Natural killer cell (primary cell): ENCODE results near the gene SLC22A17. TPM values are rescaled to one million over a fixed set of nuclear protein-coding genes. Genes with fewer than 3 reads are reported as not detected.
"Not testable (repeated sequence)": the region's sequence is repeated elsewhere in the genome, so short reads cannot be mapped to it uniquely, and the experiment has no call there.

Source experiments
- ATAC-seq, 3 donors: fragments of 150-1000 bp in 2 of 3; fragments of 200-7000 bp in 1 of 3; cut with Tn5 transposase; 1 replicate in 1 of 3; 2 replicates in 2 of 3; pipeline ENCODE4 v1.10.0; 2021; ENCODE audit warnings: mild to moderate bottlenecking in 2 of 3, moderate library complexity in 2 of 3
- DNase-seq, 2 donors: peaks; one replicate each; pipeline versions ENCODE4 v3.0.0 to v3.0.0-alpha.2; 2013 to 2021; ENCODE audit warnings: mixed read lengths in 1 of 2
- H3K27ac ChIP-seq: one replicate; pipeline ENCODE4 v1.5.1; 2013; ENCODE audit warnings: mild to moderate bottlenecking, low read length
- H3K27me3 ChIP-seq: one replicate; pipeline ENCODE4 v1.6.1; 2013; ENCODE audit warnings: low read length; ENCODE audit not compliant: control insufficient read depth, insufficient read depth
- H3K36me3 ChIP-seq: one replicate; pipeline ENCODE4 v1.6.1; 2013; ENCODE audit warnings: low read length; ENCODE audit not compliant: control insufficient read depth, insufficient read depth
- H3K4me1 ChIP-seq: one replicate; pipeline ENCODE4 v1.6.1; 2013; ENCODE audit warnings: low read length; ENCODE audit not compliant: control insufficient read depth, insufficient read depth
- H3K4me3 ChIP-seq: one replicate; pipeline ENCODE4 v1.5.1; 2013; ENCODE audit warnings: low read length
- H3K9me3 ChIP-seq: one replicate; pipeline ENCODE4 v1.6.1; 2013; ENCODE audit warnings: low read length; ENCODE audit not compliant: control insufficient read depth, insufficient read depth
- H3K27ac Mint-ChIP-seq, 2 donors: one replicate each; pipeline ENCODE4 v1.8.0; 2022; ENCODE audit warnings: mild to moderate bottlenecking in 2 of 2, mixed read lengths in 2 of 2, moderate library complexity in 1 of 2
- H3K27me3 Mint-ChIP-seq, 2 donors: one replicate each; pipeline ENCODE4 v1.8.0; 2022; ENCODE audit warnings: low read depth in 2 of 2, mixed read lengths in 2 of 2
- H3K36me3 Mint-ChIP-seq: one replicate; pipeline ENCODE4 v1.8.0; 2022; ENCODE audit warnings: mixed read lengths
- H3K4me1 Mint-ChIP-seq, 2 donors: one replicate each; pipeline ENCODE4 v1.8.0; 2022; ENCODE audit warnings: mixed read lengths in 2 of 2
- H3K4me3 Mint-ChIP-seq: one replicate; pipeline ENCODE4 v1.8.0; 2022; ENCODE audit warnings: mild to moderate bottlenecking, moderate library complexity, mixed read lengths
- H3K9me3 Mint-ChIP-seq, 2 donors: one replicate each; pipeline ENCODE4 v1.8.0; 2022; ENCODE audit warnings: mixed read lengths in 2 of 2
- WGBS: methylation state at CpG from one replicate; pipeline ENCODE4 v1.1.7; 2013; ENCODE audit warnings: missing lambda C conversion rate; ENCODE audit not compliant: insufficient coverage; 5-methylcytosine and 5-hydroxymethylcytosine counted together
- intact Hi-C: fragments of 100-400 bp; cut with micrococcal nuclease; formaldehyde crosslinking; loops from one replicate; pipeline ENCODE4 v1.14.2; 2022
- total RNA-seq, 4 donors: library from RNA; stranded (reverse); fragments of 120-200 nt in 1 of 4; gene quantifications; one replicate each; pipeline versions ENCODE4 v1.2.3 to v1.2.4, GENCODE V29; 2013 to 2022
- TF ChIP-seq, protein P1 (sequence below): fragments of 200-600 bp; IDR thresholded peaks from one replicate; pipeline ENCODE4 v1.8.0; 2022; ENCODE audit warnings: antibody characterized with exemption

SLC22A17 gene
- total RNA-seq, 3 donors from 2014 or later (not counting 1 experiment from before 2014, with no cell fraction given), result 0.28 to 1.00 TPM; not detected in 1

DNA sequence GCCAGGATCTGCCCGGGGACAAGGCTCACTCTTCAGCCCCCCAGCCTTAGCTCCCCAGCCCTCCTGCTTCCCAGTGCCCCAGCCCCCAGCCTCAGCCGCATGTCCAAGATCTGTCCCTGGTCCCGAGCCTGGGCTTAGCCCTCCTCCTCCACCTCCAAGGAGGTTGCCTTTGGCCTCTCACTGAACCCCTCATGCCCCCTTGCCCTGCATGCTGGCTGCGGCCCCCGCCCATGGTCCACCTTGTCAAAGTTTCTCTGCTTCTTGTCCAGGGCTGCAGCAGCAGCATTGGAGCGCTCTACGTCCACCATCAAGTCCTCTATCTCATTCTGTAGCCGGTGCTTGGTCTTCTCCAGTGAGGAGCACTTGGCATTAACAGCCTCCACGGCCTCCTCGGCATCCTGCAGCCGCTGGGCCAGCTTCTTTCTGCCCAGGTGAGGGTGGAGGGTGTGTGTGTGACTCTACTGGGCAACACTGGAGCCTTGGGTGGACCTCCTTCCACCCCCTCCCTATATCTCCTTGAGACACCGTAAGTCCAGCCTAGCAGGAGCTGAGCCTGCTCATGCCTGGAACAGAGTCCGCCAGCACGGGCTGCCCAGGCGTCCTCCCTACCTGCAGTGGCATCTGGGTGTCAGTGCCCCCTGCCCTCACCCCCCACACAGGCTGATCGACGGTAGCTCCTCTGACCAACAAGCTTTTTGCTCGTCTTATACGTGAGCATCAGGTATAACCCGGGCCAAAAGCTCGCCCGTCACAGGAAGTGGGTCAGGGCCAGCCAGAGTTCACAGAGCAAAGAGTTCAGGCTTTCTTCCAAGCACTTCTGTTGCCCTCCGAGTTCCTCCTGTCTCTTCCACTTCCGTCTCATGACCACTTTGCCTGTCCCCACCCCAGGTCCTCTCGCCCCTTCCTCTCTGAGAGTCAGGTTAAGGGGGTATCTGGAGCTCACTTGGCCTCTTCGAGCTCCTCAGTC, 35.5 kb upstream of the SLC22A17 start:
- Mint-ChIP-seq H3K4me3 (no peak overlapping the region), H3K4me1 (no peaks in the 10 kb centered on the region), H3K27me3 (peaks cover 0 to 11% of the 10 kb centered on the region in 2 donors), H3K27ac (no peak overlapping the region), H3K36me3 (no peaks in the 10 kb centered on the region), H3K9me3 (no peaks in the 10 kb centered on the region)
- 82% methylated on average over 24 of the region's 26 CpGs for WGBS
- no peaks in the 10 kb centered on the region for H3K36me3 ChIP-seq
- no peaks in the 10 kb centered on the region for H3K27me3 ChIP-seq
- no peak overlapping the region for H3K27ac ChIP-seq
- intact Hi-C loops, result no loop called here
- H3K4me3 ChIP-seq, result no peak overlapping the region
- H3K4me1 ChIP-seq, result no peaks in the 10 kb centered on the region
- DNase-seq (no peak), ATAC-seq (no peak)
- TF ChIP-seq, protein P1, sequence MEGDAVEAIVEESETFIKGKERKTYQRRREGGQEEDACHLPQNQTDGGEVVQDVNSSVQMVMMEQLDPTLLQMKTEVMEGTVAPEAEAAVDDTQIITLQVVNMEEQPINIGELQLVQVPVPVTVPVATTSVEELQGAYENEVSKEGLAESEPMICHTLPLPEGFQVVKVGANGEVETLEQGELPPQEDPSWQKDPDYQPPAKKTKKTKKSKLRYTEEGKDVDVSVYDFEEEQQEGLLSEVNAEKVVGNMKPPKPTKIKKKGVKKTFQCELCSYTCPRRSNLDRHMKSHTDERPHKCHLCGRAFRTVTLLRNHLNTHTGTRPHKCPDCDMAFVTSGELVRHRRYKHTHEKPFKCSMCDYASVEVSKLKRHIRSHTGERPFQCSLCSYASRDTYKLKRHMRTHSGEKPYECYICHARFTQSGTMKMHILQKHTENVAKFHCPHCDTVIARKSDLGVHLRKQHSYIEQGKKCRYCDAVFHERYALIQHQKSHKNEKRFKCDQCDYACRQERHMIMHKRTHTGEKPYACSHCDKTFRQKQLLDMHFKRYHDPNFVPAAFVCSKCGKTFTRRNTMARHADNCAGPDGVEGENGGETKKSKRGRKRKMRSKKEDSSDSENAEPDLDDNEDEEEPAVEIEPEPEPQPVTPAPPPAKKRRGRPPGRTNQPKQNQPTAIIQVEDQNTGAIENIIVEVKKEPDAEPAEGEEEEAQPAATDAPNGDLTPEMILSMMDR, result no peak
- H3K9me3 ChIP-seq, result no peaks in the 10 kb centered on the region

DNA sequence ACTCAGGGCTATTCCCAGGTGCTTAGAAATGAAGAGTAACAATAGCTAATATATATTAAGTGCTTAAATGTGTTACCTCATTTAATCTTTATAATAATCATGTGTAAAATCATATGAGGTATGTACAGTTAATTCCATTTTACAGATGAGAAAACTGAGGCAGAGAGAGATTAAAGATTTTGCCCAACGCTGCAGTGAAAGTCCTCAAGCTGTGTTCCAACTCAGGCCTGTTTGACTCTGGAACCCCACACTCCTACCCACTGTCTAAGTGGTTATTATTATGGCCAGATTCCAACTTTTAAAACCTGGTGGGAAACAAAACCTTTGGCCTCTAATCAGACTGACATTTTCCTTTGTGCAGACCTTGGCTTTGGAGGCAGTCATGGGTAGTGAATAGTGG, 34.3 kb upstream of the SLC22A17 start:
- H3K4me1 Mint-ChIP-seq, result no peaks in the 10 kb centered on the region
- H3K27ac Mint-ChIP-seq, result no peak overlapping the region
- H3K27me3 ChIP-seq, result no peaks in the 10 kb centered on the region
- TF ChIP-seq, protein P1, result no peak
- H3K9me3 Mint-ChIP-seq, result no peaks in the 10 kb centered on the region
- H3K4me3 ChIP-seq, result no peak overlapping the region
- peaks cover 0 to 9% of the 10 kb centered on the region in 2 donors for H3K27me3 Mint-ChIP-seq
- no peak for DNase-seq
- no peaks in the 10 kb centered on the region for H3K9me3 ChIP-seq
- intact Hi-C loops, result no loop called here
- ATAC-seq, result no peak
- no peaks in the 10 kb centered on the region for H3K36me3 Mint-ChIP-seq
- no peaks in the 10 kb centered on the region for H3K4me1 ChIP-seq
- H3K4me3 Mint-ChIP-seq, result no peak overlapping the region
- H3K27ac ChIP-seq, result no peak overlapping the region
- WGBS, result no CpG with 5 or more reads among the region's 1 CpG
- no peaks in the 10 kb centered on the region for H3K36me3 ChIP-seq

DNA sequence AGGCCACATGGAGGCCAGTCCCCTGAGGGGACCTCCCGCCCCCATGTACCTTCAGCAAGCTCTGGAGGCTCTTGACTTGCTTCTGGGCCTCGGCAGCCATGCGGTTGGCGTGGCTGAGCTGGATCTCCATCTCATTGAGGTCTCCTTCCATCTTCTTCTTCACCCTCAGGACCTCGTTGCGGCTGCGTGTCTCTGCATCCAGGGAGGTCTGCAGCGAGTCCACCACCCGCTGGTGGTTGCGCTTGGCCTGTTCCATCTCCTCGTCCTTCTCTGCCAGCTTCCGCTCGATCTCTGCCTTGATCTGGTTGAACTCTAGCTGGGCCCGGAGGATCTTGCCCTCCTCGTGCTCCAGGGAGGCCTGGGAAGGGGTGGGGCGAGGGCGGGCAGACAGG, 33.6 kb upstream of the SLC22A17 start:
- DNase-seq, H3K4me1 ChIP-seq, H3K4me3 ChIP-seq, H3K4me1 Mint-ChIP-seq, H3K4me3 Mint-ChIP-seq, ATAC-seq, H3K27me3 ChIP-seq, H3K27ac Mint-ChIP-seq, H3K36me3 ChIP-seq, H3K9me3 ChIP-seq, H3K27ac ChIP-seq, intact Hi-C loops, H3K27me3 Mint-ChIP-seq, H3K9me3 Mint-ChIP-seq, H3K36me3 Mint-ChIP-seq: not testable (repeated sequence)
- 84% methylated on average over 17 of the region's 17 CpGs for WGBS

DNA sequence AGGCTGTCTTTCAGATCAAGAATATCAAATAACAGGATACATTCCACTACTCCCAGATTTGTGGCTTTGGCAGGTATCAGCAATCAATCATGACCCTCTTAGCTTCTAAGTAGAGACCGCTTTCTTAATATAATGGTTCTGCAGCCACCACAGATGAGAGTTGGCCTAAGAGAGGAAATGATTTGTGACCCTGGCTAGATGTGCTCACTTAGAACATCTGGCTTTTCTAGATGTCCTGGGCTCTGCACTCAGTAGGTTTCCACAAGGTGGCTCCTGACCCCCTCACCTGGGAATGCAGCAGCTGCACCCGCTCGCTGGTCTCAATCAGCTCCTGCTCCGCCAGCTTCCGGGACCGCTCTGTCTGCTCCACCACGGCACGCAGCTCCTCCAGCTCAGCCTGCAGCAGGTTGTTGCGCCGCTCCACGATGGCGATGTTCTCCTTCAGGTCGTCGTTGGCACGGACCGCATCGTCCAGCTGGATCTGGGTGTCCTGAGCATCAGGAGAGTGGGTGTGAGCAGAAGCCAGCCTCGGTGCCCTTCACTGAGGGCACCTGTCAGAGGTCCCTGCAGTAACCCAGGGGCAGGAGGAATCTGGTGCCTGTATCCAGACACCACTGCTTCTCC, 33.1 kb upstream of the SLC22A17 start:
- intact Hi-C loops, result no loop called here
- peaks cover 0 to 9% of the 10 kb centered on the region in 2 donors for H3K27me3 Mint-ChIP-seq

More for the DNA sequence above, 33.1 kb upstream of the SLC22A17 start:
- Histone ChIP-seq H3K27me3 (no peaks in the 10 kb centered on the region), H3K4me1 (no peaks in the 10 kb centered on the region), H3K9me3 (no peaks in the 10 kb centered on the region), H3K4me3 (no peak overlapping the region), H3K27ac (no peak overlapping the region), H3K36me3 (no peaks in the 10 kb centered on the region)
- no peak overlapping the region for H3K27ac Mint-ChIP-seq
- H3K4me1 Mint-ChIP-seq, result no peaks in the 10 kb centered on the region
- 93% methylated on average over 18 of the region's 18 CpGs for WGBS
- no peaks in the 10 kb centered on the region for H3K9me3 Mint-ChIP-seq
- ATAC-seq (no peak), DNase-seq (no peak)
- TF ChIP-seq, protein P1, result no peak
- no peaks in the 10 kb centered on the region for H3K36me3 Mint-ChIP-seq
- no peak overlapping the region for H3K4me3 Mint-ChIP-seq
